HPDE6-E6E7 (cell line): ENCODE measurements around the gene EXOSC2.

Experiments
- DNase-seq: peaks from one replicate; pipeline ENCODE4 v3.0.0; 2011; ENCODE audit warnings: missing footprints; ENCODE audit errors: extremely low spot score

The EXOSC2 gene, protein sequence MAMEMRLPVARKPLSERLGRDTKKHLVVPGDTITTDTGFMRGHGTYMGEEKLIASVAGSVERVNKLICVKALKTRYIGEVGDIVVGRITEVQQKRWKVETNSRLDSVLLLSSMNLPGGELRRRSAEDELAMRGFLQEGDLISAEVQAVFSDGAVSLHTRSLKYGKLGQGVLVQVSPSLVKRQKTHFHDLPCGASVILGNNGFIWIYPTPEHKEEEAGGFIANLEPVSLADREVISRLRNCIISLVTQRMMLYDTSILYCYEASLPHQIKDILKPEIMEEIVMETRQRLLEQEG

DNA sequence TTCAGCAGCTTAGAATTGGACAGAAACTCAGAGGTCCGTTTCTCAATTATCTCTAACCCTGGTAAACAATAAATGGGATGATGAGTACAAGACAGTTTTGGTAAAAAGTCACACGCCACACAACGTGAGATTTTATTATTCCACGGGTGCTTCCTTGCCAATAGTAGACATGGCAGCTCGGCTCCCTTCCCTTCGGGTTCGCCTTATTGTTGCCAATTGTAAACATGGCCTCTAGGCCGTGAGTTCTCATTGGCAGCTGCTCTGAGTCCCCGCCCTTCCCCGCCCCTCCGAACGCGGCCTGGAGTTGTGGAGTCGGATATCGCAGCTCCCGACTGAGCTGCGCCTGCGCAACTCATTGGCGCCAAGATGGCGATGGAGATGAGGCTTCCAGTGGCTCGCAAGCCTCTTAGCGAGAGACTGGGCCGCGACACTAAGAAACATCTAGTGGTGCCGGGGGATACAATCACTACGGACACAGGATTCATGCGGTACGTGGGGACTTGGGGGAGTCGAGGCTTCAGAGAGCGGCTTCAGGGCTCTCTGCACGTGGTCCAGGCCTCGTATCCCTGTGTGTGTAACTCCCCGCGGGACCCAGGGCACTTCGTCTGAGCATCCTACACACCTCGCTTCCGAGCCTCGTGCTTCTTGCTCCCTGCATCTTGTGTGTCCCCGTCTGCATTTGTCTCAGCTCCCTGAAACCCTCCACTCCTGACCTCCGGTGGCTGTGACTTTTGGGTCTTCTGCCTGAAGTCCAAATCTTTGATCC lies at the start of gene EXOSC2:
EXOSC2 (plus strand) TSS at position 355 of the 766 bp plus-strand sequence; CDS start at position 367, 12 bp downstream.
- peak; percentile 99 for DNase-seq

DNA sequence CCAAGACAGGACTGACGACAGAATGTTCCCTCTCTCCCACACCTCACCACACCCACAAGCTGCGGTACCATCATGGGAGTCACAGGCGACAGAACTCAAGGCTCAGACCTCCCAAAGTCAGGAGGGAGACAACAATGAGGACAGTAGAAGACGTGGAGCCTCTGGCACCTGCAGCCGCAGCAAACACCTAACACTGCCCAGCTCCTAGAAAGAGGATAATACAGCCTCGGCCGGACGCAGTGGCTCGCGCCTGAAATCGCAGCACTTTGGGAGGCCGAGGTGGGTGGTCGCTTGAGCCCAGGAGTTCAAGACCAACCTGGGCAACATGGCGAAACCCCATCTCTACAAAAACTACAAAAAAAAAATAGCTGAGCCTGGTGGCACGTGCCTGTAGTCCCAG lies 42.4 kb upstream of the EXOSC2 start:
- no peak for DNase-seq

DNA sequence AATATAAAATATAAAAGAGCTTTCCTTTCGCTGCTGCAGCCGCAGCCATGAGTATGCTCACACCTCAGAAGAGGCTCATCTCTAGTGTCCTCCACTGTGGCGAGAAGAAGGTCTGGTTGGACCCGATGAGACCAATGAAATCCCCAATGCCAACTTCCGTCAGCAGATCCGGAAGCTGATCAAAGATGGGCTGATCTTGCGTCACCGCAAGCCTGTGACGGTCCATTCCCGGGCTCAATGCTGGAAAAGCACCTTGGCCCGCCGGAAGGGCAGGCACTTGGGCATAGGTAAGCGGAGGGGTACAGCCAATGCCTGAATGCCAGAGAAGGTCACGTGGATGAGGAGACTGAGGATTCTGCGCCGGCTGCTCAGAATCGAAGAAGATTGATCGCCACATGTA lies 41.8 kb upstream of the EXOSC2 start:
- DNase-seq = no peak

DNA sequence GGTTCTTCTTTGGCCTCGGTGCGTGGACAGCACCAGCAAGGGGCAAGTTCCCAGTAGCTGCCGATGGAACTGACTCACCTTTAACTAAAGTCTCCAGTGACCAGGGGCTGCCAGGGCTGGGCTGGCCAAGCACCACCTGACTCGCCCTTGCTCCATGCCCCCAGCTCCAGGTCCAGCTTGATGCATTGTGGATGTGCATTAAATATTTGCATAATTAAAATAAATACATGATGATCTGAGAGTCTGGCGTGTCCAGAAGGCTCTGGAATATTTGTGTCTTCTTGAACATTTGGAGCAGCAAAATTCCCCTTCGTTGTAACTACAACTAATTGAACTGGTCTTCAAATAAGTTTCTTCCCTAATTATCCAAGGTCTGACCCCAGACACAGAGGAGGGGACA lies 38.7 kb upstream of the EXOSC2 start:
- DNase-seq = no peak

DNA sequence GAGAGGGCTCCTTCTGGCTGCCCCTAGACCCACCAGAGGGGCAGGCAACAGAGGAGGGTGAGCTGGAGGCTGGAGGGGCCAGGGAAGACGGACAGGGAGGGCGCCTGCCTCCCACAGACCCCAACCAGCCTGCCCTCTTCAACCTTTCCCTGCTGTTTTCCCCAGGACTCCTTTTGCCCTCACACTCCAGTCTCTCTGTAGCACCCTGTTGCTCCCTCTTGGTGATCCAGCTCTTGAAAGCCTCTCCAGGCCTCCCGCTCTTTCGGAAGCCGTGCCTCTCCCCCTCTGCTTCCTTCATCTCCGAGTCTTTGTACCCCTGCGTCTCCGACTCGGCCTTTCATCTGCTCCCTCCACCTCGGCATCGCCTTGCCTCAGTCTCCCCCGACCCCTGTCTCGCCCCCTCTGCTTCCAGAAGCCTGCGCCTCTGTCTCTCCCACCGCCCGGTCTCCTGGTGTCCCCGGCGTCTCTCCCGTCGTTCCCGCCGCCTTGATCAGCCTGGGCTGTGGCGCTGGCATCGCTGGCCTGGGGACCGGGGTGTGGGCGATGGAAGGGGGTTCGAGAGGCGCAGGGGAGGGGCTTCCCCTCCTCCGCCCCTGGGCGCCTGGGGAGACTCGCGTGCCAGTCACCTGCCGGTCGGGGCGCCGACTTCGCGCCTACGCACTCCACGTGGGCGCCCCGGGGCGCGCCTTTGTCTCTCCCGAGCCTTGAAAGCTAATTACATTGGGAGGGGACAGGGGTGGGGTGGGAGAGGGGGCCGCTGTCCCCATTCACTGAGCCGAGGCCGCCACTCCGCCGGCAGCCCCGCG lies 34.5 kb upstream of the EXOSC2 start:
- no peak for DNase-seq

DNA sequence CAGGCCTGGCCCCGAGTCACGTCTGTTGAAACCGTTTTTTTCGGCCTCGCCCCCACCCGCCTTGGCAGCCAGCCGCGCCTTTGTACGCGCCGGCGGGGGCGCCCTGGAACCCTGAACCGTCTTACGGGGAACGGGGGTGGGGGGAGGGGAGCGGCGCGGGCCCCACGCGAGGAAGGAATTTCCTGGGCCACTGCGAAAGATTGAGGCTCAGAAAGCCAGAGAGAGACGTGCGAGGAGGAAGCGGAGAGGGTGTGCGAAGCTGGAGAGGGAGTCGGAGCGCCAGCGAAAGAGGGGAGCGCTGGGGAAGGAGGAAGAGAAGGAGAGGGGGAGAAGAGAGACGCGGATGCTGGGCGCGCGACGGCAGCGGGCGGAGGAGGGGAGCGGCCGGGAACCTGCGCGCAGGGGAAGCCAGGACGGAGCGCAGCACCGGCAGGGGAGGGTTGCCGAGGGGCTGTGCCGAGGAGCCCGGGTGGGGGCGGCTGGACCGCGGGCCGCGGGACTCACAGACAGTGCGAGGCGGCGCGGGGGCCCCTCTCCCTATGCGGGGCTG lies 33.8 kb upstream of the EXOSC2 start:
- no peak for DNase-seq

DNA sequence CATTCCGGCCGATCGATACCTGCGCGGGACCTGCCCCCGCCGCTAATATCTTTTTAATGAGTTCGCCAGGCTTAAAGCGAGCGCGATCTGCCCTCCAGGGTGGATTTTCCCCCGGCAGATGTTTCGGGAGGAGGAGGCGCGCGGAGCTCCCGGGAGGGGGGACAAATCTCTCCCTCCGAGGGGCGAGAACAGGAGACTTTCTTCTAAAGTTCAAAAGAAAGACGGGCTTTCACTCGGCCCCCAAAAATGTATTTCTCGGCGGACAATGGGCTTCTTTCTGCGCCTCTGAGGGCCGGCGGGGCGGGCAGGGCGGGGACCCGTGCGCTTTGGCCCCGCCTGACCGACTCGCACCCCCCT lies 33.3 kb upstream of the EXOSC2 start:
- no peak for DNase-seq

DNA sequence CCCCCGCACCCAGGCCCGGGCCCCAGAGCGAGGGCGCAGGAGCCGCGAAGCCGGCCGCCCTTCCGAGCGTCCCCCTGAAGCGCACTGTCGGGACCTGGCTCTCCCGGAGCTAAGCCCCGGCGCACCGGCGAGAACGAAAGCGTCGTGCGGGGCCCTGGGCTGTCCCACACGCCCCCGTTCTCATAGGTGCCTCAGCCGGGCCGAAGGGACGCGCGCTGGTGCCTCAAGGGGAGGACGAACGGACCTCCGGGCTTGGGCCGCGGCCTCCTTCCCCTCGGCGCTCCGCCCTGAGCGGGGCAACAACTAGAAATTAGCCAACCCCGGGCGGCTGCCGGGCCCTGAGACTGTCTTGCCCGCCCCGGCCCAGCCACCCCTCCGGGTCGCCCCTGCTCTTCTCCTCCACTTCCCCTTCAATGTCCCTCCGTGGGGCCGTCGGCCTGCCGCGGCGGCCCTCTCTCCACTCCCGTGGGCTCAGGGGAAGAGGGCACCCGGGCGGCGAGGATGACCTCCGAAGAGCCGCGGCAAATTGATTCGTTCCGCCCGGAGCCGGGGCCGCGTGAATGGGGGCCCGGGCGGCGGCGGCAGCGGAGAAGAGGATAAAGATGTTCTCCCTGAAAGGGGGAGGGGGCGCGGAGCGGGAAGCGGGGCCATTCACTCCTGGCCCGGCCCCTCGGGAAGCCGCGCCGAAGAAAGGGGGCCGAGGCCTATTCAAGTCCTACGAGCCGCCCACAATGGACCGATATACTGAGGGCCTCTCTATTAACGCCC lies 32.7 kb upstream of the EXOSC2 start:
- DNase-seq = no peak

DNA sequence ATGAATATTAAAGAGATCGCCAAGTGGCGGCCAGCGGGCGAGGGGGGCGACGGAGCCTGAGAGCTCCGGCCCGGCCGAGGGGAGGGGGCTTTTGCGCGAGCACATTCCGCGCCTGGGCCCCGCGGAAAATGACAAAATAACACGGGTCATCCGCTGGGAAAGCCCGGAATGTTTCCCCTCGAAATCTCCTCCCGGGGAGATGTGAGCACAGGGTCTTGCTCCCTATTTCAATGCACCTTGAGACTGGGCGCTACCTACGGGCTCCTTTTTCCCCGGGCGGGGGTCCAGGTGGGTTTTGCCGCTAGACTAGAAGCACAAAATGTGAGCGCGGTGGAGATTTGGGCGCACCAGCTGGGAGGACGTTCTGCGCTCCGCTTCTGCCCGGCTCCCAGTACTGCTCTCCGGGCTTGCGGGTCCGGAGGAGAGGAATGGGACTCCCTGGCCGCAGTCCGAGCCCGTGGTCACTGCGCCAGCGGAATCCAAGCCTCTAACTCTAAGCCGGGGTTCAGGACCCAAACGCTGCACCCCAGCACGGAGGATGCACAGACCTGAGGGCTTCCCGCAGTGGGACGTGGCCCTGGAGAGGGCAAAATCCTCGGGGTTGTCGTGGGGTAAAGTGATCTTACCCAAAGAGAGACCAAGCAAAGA lies 32.0 kb upstream of the EXOSC2 start:
- no peak for DNase-seq

DNA sequence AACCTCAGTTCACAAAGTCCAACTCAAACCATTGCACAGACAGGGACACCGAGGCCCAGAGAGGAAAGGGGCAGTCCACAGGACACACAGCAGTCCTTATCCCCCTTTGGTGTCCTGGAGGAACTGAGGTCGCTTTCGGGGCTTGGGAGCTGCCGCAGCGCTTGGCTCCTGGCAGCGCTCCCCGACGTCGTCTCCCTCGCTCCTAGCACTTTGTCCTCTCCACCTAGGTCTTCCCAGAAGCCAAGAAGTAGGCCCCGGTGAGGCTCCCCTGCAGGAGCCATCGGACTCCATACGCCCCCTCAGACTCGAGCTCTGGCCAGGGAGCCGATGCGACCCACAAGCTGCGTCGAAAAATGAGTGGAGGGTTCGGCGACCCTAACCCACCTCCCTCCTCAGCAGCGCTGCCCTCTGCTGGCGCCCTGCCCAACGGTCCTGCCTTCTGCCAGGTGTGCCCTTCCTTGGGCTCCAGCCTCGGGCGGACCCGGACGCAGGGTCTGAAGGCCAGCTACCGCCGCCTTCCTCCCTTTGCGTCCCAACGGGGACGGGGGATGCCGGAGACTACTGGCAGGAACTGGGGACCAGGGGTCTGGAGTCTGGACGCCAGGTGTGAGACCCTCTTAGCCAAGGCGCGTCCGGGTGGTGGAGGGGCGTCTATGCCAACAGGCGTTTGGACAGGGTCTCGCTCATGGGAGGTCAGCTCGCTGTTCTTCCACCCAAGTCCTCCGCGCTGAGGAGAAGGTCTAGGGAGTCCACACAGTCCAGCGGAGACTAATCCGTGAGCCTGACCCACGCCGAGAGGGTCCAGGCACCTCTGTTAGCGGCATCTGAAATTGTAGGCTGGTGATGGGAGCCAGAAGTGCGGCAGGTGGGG lies 31.2 kb upstream of the EXOSC2 start:
- DNase-seq = no peak

DNA sequence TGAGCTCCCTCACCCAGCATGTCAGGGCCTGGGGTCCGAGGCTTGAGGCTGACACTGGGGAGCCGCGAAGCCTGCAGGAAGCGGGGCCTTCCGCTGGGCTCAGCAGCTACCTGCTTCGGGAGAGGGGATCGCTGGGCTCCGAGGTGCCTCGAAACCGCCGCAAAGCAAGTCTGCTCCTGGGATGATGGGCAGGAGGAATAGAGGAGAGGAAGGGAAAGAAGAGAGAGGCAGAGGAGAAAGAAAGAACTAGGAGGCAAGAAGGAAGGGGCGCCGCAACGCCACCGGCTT lies 30.7 kb upstream of the EXOSC2 start:
- no peak for DNase-seq

DNA sequence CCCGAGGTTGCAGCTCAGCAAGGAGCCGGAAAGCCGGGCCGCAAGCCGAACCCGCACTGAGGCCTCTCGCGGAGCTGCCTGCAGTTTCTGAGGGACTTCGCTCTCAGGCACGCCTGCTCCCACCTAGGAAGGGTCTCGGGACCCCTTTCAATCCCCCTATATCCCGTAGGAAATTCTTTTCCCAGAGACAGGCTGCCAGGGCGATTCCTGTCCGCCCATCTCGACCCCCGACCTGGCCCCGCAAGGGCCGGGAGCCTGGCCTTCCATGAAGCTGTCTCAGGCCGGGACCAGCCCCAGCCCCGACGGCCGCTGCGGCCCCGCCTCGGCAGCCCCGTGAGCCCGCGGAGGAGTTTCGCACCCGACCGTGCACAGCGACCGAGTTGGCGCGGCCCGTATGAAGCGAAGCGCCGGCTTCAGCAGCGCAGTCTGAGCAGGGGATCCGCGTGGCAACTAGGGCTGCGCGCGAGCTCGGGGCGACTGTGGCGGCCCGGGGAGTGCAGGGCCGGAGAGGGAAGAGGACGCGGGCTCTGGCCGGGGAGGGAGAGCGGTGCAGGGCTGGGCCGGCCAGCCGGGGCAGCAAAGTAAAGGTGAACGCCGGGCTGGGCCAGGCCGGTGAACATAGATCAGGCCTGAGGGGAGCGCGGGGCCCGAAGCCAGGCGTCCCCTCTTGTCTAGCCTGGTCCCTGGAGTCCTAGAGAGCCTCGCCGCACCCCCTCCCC lies 30.2 kb upstream of the EXOSC2 start:
- no peak for DNase-seq

DNA sequence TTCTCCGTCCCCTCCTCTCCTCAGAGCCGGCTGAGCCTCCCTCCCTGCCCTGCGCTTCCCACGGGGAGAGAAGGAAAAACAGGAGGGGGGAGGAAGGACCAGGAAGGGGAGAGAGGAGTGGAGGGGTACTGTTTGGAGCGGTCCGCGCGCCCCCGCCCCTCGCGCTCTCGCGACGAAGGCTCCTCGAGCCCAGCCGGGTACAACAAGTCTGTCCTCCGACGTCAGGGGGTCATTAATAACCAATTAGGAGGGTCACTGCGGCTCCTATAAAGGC lies 29.7 kb upstream of the EXOSC2 start:
- DNase-seq = no peak

DNA sequence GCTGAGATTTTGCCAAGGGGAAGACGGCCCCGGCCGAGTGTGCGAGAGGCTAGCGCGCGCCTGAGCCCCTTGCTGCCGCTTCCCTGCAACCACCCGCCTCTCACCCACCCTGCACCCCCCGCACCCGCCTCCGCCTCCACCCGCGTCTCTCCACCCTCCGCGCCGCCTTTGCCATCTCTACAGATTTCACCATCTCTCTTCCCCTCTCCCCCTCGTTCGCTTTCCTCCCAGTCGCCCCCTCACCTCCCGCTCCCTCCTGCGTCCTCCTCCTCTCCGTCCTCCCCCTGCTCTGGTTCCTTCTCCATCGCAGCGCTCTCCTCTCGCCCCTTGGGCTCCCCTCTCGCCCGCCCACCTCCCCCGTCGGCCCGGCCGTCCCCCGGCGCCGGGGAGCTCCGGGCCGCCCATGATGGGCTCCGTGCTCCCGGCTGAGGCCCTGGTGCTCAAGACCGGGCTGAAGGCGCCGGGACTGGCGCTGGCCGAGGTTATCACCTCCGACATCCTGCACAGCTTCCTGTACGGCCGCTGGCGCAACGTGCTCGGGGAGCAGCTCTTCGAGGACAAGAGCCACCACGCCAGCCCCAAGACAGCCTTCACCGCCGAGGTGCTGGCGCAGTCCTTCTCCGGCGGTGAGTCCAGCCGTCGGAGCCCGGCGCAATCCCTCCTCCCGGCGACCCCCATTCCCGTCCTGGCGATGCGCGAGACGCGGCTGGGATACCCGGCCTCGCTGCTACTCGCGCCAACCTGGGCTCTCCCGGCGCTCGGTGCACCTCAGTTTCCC lies 29.1 kb upstream of the EXOSC2 start, which contains the start of gene PRDM12:
PRDM12 (plus strand) TSS at position 344 of the 778 bp plus-strand sequence; CDS start at position 404, 60 bp downstream.
- DNase-seq = no peak

DNA sequence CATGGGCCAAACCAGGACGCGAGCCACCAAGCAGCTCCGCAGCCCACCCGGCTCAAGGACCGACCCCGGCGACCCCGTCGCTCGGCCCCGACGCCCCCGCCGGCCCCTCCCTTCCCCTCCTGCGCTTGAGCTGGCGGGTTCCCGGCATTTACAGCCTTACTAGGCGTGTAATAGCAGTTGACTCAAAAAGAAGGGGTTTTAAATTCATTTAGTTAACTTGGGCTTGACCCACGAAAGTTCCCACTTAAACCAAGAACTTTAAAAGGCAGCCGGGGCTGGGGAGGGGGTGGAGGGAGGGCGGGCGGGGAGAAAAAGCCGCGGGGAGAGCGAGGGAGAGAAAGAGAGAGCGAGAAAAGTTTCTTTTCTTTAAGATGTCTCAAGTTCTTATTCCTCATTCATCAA lies 28.6 kb upstream of the EXOSC2 start:
- no peak for DNase-seq

DNA sequence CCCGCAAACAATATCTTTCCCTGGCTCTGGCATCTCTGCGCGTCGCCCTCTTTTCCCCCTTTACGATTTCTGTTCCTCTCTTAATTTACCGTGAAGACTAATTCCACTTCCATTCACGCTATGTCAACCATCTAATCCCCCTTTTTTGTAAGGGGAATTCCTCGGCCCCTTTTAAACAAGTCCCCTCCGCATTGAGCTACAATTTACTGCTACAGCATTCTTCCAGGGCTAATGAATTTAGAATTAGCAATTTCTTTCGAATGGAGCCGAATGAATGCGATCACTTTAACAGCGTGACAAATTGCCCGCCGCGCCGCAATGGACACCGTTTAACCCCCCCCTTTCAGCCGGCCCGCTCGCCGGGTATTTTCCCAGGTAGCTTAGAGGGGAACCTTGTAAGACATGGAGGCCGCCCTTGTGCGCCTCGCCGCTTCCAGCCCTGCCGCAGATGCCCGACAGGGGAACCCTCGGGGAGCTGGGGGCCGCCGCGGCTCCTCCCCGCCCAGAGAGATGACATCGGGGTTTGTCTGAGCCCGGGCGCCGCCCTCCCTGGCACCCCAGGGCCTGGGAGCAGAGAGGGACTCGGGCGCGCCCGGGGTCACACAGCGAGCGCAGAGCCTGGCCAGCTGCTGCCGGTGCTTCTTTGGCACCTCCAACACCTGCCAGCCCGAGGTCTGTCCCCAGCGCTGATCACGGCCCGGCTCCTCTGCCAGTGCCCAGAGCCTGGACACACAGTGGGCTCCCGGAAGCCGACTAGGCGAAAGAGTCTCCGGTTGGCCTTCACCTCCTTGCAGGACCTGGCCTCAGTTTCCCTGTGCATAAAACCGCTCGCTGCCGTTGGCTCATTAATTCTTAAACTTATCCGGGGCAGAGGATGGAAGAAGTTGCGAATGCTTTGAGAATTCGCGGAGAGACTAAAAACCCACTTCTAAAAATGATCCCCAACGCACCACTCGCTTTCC lies 27.9 kb upstream of the EXOSC2 start:
- no peak for DNase-seq

DNA sequence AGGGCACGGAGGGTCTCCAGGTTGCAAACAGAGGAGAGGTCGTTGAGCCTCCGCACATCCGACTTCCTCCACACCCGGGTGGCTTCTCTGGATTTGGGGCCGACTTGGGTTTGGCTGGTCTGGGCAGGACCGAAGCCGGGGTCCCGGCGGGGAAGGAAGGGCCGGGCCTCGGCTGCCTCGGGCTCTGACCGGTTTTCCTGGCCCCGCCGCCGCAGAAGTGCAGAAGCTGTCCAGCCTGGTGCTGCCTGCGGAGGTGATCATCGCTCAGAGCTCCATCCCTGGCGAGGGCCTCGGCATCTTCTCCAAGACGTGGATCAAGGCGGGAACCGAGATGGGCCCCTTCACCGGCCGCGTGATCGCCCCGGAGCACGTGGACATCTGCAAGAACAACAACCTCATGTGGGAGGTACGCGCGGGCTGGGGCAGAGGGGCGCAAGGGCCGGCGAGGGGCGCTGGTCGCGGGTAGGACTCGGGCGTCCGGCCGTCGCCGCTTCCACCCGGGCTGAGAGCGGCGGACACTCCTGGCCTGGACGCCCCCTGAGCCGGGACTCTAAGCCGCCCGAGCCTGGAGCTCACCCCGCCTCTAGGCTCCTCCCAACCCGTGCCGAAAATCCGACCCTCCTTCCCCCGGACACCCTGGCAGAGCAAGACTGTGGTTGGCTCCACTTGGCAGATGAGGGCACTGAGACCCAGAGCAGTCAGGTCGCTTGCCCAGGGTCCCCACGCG lies 27.0 kb upstream of the EXOSC2 start:
- DNase-seq = no peak
